Subcutaneous adipose tissue (tissue), 4 donors: ENCODE results near the gene SIK2. TPM values are rescaled to one million over a fixed set of nuclear protein-coding genes. Genes with fewer than 3 reads are reported as not detected.

Source experiments
- CTCF ChIP-seq: fragments of 450-650 bp; IDR thresholded peaks from one replicate; pipeline ENCODE4 v1.5.1; 2016; ENCODE audit warnings: low read depth, mild to moderate bottlenecking, control low read depth, antibody characterized with exemption, moderate library complexity
- total RNA-seq, 4 donors: library from RNA; depleted of rRNA; stranded (reverse); fragments of >200 nt; gene quantifications; one replicate each; pipeline ENCODE4 v1.1.0, GENCODE V29; 2016

SIK2 gene
- total RNA-seq, 4 donors from 2014 or later: 75.8 to 113 (median 101) TPM

GRCh38 chr11:111572581-111572980 is 29.7 kb upstream of the SIK2 start:
- TF ChIP-seq CTCF: no peak

- no peak for TF ChIP-seq CTCF
Observed at GRCh38 chr11:111573821-111574249, 28.4 kb upstream of the SIK2 start.

- TF ChIP-seq CTCF: no peak
Observed at GRCh38 chr11:111574373-111575225, 27.6 kb upstream of the SIK2 start.

- no peak for TF ChIP-seq CTCF
Observed at GRCh38 chr11:111575740-111576139, 26.5 kb upstream of the SIK2 start.

- no peak for TF ChIP-seq CTCF
Observed at GRCh38 chr11:111577821-111578220, 24.4 kb upstream of the SIK2 start.

GRCh38 chr11:111581341-111581740 is 20.9 kb upstream of the SIK2 start:
- TF ChIP-seq CTCF: no peak

- no peak for TF ChIP-seq CTCF
Observed at GRCh38 chr11:111582163-111582562, 20.1 kb upstream of the SIK2 start.
